HepG2 (cell line): ENCODE results near the gene CCL19. TPM values are rescaled to one million over a fixed set of nuclear protein-coding genes. Genes with fewer than 3 reads are reported as not detected.

Experiments
- ATAC-seq: fragments of 200-7000 bp; cut with Tn5 transposase; 3 replicates; pipeline ENCODE4 v1.9.1; 2020; ENCODE audit warnings: mild to moderate bottlenecking, moderate library complexity
- BruUV-seq: library from RNA; stranded (reverse); fragments of 400-500 nt; replicated peaks from 2 replicates; lab custom pipeline; 2021; lab: Mats Ljungman, UMichigan
- CTCF ChIA-PET: fragments of 300-600 bp; formaldehyde crosslinking; extraction: SDS; loops from one replicate; lab custom pipeline; 2021; ENCODE audit warnings: low total read pairs, inconsistent platforms, low intra/inter-chr PET ratio; lab: Yijun Ruan, JAX
- POLR2A ChIA-PET: fragments of 350-600 bp; sonication (Branson Sonifier 250); formaldehyde crosslinking; loops from one replicate; lab custom pipeline; 2020; ENCODE audit warnings: antibody characterized with exemption, inconsistent platforms; lab: Yijun Ruan, JAX
- DNase-seq: peaks from one replicate; pipeline ENCODE4 v3.0.0-alpha.2; 2015; ENCODE audit warnings: low spot score
- FAIRE-seq: peaks from 3 replicates; lab custom pipeline; 2011; peaks lifted over from hg19 to GRCh38; lab: Jason Lieb, UNC
- H2AFZ ChIP-seq: one replicate; pipeline ENCODE4 v1.6.1; 2011; ENCODE audit warnings: low read length, inconsistent platforms
- H3K27ac ChIP-seq: fragments of 300-600 bp; 3 replicates; pipeline ENCODE4 v1.8.0; 2011; ENCODE audit warnings: mixed run types, mild to moderate bottlenecking, mixed read lengths, low read length, inconsistent platforms; ENCODE audit not compliant: insufficient read depth; ENCODE audit errors: extremely low read length
- H3K27me3 ChIP-seq, 2 experiments: fragments of 200-600 bp in 1 of 2; 2 replicates in 1 of 2; 3 replicates in 1 of 2; pipeline versions ENCODE4 v1.6.0 to v1.8.0; 2011; ENCODE audit warnings: low read length in 2 of 2, mild to moderate bottlenecking in 2 of 2, moderate library complexity in 2 of 2, inconsistent platforms in 1 of 2; ENCODE audit not compliant: insufficient read depth in 2 of 2, control insufficient read depth in 1 of 2
- H3K36me3 ChIP-seq, 2 experiments: fragments of 200-600 bp in 1 of 2; replicated peaks in 1 of 2; 2 replicates in 1 of 2; 3 replicates in 1 of 2; pipeline versions ENCODE4 v1.5.1 to v1.8.0; 2011; ENCODE audit warnings: low read length in 2 of 2, inconsistent platforms in 1 of 2; ENCODE audit not compliant: insufficient read depth in 2 of 2, control insufficient read depth in 1 of 2
- H3K4me1 ChIP-seq: 2 replicates; pipeline ENCODE4 v1.5.1; 2012; ENCODE audit warnings: low read length, inconsistent platforms; ENCODE audit not compliant: insufficient read depth
- H3K4me2 ChIP-seq: 2 replicates; pipeline ENCODE4 v1.6.0; 2011; ENCODE audit warnings: low read depth, low read length, inconsistent platforms
- H3K4me3 ChIP-seq, 3 experiments: fragments of 200-600 bp in 1 of 3; sonication (generic), shearing (Covaris generic) in 1 of 3; replicated peaks in 1 of 3; 2 replicates each; pipeline ENCODE4 v1.5.1; 2011 to 2016; ENCODE audit warnings: low read length in 3 of 3, inconsistent platforms in 2 of 3, low read depth in 2 of 3, mild to moderate bottlenecking in 2 of 3, control low read depth in 1 of 3, mixed read lengths in 1 of 3; ENCODE audit not compliant: insufficient read depth in 1 of 3
- H3K79me2 ChIP-seq: one replicate; pipeline ENCODE4 v1.6.1; 2011; ENCODE audit warnings: low read length, inconsistent platforms; ENCODE audit not compliant: insufficient read depth
- H3K9ac ChIP-seq: 2 replicates; pipeline ENCODE4 v1.6.0; 2011; ENCODE audit warnings: mild to moderate bottlenecking, low read depth, low read length, inconsistent platforms; ENCODE audit not compliant: insufficient read depth
- H3K9me3 ChIP-seq: 2 replicates; pipeline ENCODE4 v1.5.1; 2012; ENCODE audit warnings: mild to moderate bottlenecking, low read length
- H4K20me1 ChIP-seq: 2 replicates; pipeline ENCODE4 v1.6.0; 2011; ENCODE audit warnings: inconsistent platforms, mild to moderate bottlenecking, low read length, moderate library complexity; ENCODE audit not compliant: insufficient read depth
- AHR ChIP-seq: IDR thresholded peaks from 2 replicates; pipeline ENCODE4 v1.6.1; 2018; ENCODE audit warnings: missing genetic modification reagents, missing compliant biosample characterization
- ARHGAP35 ChIP-seq: sonication (generic); formaldehyde crosslinking; IDR thresholded peaks from 2 replicates; pipeline ENCODE4 v1.9.0; 2022; ENCODE audit warnings: mild to moderate bottlenecking, inconsistent platforms, moderate library complexity, missing genetic modification reagents, borderline replicate concordance
- CEBPZ ChIP-seq: IDR thresholded peaks from 2 replicates; pipeline ENCODE4 v1.6.1; 2012; ENCODE audit warnings: low read length, improper control_type of control experiment
- CREB1 ChIP-seq, 2 experiments: fragments of 450-650 bp in 1 of 2; IDR thresholded peaks; 2 replicates each; pipeline ENCODE4 v1.6.1; 2016 to 2017; ENCODE audit warnings: control low read depth in 1 of 2, mild to moderate bottlenecking in 1 of 2, missing compliant biosample characterization in 1 of 2, missing genetic modification characterization in 1 of 2
- DMAP1 ChIP-seq: IDR thresholded peaks from 2 replicates; pipeline ENCODE4 v1.6.1; 2016
- HNRNPUL1 ChIP-seq: fragments of 200-400 bp; formaldehyde crosslinking; IDR thresholded peaks from 2 replicates; pipeline ENCODE4 v1.6.1; 2017; ENCODE audit warnings: low read depth, mild to moderate bottlenecking, low read length, moderate library complexity
- LCORL ChIP-seq, 2 experiments: fragments of 450-650 bp in 1 of 2; sonication (generic) in 1 of 2; formaldehyde crosslinking in 1 of 2; IDR thresholded peaks; 2 replicates each; pipeline versions ENCODE4 v1.5.0 to v1.6.1; 2017 to 2020; ENCODE audit warnings: antibody characterized with exemption in 1 of 2, missing genetic modification reagents in 1 of 2
- MXD4 ChIP-seq: IDR thresholded peaks from 2 replicates; pipeline ENCODE4 v1.6.1; 2016; ENCODE audit warnings: mild to moderate bottlenecking, missing biosample characterization, missing genetic modification reagents
- NBN ChIP-seq: fragments of 450-650 bp; conservative IDR thresholded peaks from 2 replicates; pipeline ENCODE4 v1.6.1; 2017
- NCOA1 ChIP-seq: sonication (generic); formaldehyde crosslinking; IDR thresholded peaks from 2 replicates; pipeline ENCODE4 v1.9.0; 2021; ENCODE audit warnings: missing genetic modification reagents
- SALL1 ChIP-seq: sonication (generic); formaldehyde crosslinking; IDR thresholded peaks from 2 replicates; pipeline ENCODE4 v1.8.0; 2022; ENCODE audit warnings: mild to moderate bottlenecking, missing genetic modification reagents
- SIN3B ChIP-seq: fragments of 150-350 bp; IDR thresholded peaks from 2 replicates; pipeline ENCODE4 v1.6.1; 2014; ENCODE audit warnings: low read length
- TAF15 ChIP-seq: fragments of 200-400 bp; formaldehyde crosslinking; IDR thresholded peaks from one replicate; pipeline ENCODE4 v1.6.1; 2018; ENCODE audit warnings: mild to moderate bottlenecking, low read depth, low read length; ENCODE audit not compliant: poor library complexity, severe bottlenecking
- TBX3 ChIP-seq: fragments of 450-650 bp; IDR thresholded peaks from 2 replicates; pipeline ENCODE4 v1.6.1; 2017; ENCODE audit warnings: antibody characterized with exemption, mild to moderate bottlenecking, inconsistent platforms, borderline replicate concordance
- ZKSCAN1 ChIP-seq: fragments of 150-350 bp; IDR thresholded peaks from 2 replicates; pipeline ENCODE4 v1.6.1; 2014; ENCODE audit warnings: low read length
- ZNF232 ChIP-seq: sonication (generic); formaldehyde crosslinking; IDR thresholded peaks from 2 replicates; pipeline ENCODE4 v1.4.0; 2020; ENCODE audit warnings: missing genetic modification reagents, borderline replicate concordance
- ZNF234 ChIP-seq: sonication (generic); formaldehyde crosslinking; conservative IDR thresholded peaks from 2 replicates; pipeline ENCODE4 v1.5.1; 2020; ENCODE audit warnings: mild to moderate bottlenecking, missing genetic modification reagents
- ZNF619 ChIP-seq: sonication (generic); formaldehyde crosslinking; IDR thresholded peaks from 2 replicates; pipeline ENCODE4 v1.4.0; 2020; ENCODE audit warnings: mild to moderate bottlenecking, missing genetic modification reagents
- ZNF672 ChIP-seq: sonication (generic); formaldehyde crosslinking; IDR thresholded peaks from 2 replicates; pipeline ENCODE4 v1.8.1; 2022; ENCODE audit warnings: missing genetic modification reagents
- ZNF792 ChIP-seq: IDR thresholded peaks from 2 replicates; pipeline ENCODE4 v1.6.1; 2016
- WGBS: methylation state at CpG from one replicate; pipeline ENCODE4 v1.1.6; 2017; ENCODE audit warnings: low lambda C conversion rate; 5-methylcytosine and 5-hydroxymethylcytosine counted together
- in situ Hi-C: cut with HindIII; loops from 2 replicates; pipeline ENCODE4 v1.10.0; 2017; ENCODE audit warnings: low pct_unique_long_range_greater_than_20kb; ENCODE audit not compliant: extremely low pct_ligation_motif_present
- intact Hi-C: fragments of 100-400 bp; cut with micrococcal nuclease; formaldehyde crosslinking; loops from one replicate; pipeline ENCODE4 v1.10.0; 2022; ENCODE audit not compliant: unreplicated experiment
- polyA plus RNA-seq, 8 experiments: library from polyadenylated mRNA; depleted of rRNA in 3 of 8; stranded (reverse) in 7 of 8; unstranded in 1 of 8; fragments of >200 nt; fragmentation: Illumina TruSeq in 4 of 8; extraction: Trizol in 4 of 8; gene quantifications; 2 replicates each; pipeline versions ENCODE4 v1.2.1 to v1.2.3, GENCODE V29; 2011 to 2016; ENCODE audit warnings: low read depth in 4 of 8, missing spikeins in 1 of 8, mixed read lengths in 1 of 8; ENCODE audit not compliant: insufficient read depth in 1 of 8
- total RNA-seq, 5 experiments: library from RNA; depleted of rRNA; stranded (reverse); fragments of >200 nt; fragmentation: Illumina TruSeq; extraction: Trizol; gene quantifications; 2 replicates each; pipeline ENCODE4 v1.2.3, GENCODE V29; 2016; ENCODE audit warnings: low read depth in 1 of 5

Gene CCL19
- total and polyA plus RNA-seq, 2 of the 13 experiments (the other 11 are each of a cell fraction or from before 2014, with no cell fraction given), result not detected

- Histone ChIP-seq H3K9ac (no peak overlapping the region), H3K79me2 (no peaks in the 10 kb centered on the region), H3K9me3 (no peaks in the 10 kb centered on the region), H3K27me3 (no peaks in the 10 kb centered on the region), H3K4me3 (no peak overlapping the region), H3K4me2 (no peak overlapping the region), H4K20me1 (no peaks in the 10 kb centered on the region), H3K4me1 (peaks cover 43% of the 10 kb centered on the region), H3K36me3 (no peaks in the 10 kb centered on the region), H3K27ac (no peak overlapping the region), H2AFZ (no peak overlapping the region)
- POLR2A ChIA-PET, result no interaction called here
- DNase-seq (no peak), FAIRE-seq (no peak), ATAC-seq (no peak)
- in situ Hi-C loops (no loop called here), intact Hi-C loops (no loop called here)
- 73% methylated on average over 5 of the region's 5 CpGs for WGBS
- BruUV-seq, result no TSS peak
- CTCF ChIA-PET, result no interaction called here
- no peak for TF ChIP-seq CREB1 (IDR thresholded peaks at IDR 0.05)
- no peak for TF ChIP-seq CREB1 (CRISPR knock-in tag; IDR thresholded peaks at IDR 0.05)
- no peak for TF ChIP-seq SALL1
- TF ChIP-seq AHR (CRISPR knock-in tag), result no peak
- TF ChIP-seq LCORL (IDR thresholded peaks at IDR 0.05), result no peak
- TF ChIP-seq LCORL (CRISPR knock-in tag; IDR thresholded peaks at IDR 0.05), result no peak
- no peak for TF ChIP-seq HNRNPUL1
- TF ChIP-seq ZNF792 (CRISPR knock-in tag), result no peak
- no peak for TF ChIP-seq NCOA1 (CRISPR knock-in tag)
- TF ChIP-seq ZNF234, result no peak
- no peak for TF ChIP-seq TBX3
- TF ChIP-seq MXD4, result no peak
- no peak for TF ChIP-seq DMAP1
- no peak for TF ChIP-seq ZKSCAN1
- no peak for TF ChIP-seq CEBPZ
- TF ChIP-seq NBN, result no peak
- no peak for TF ChIP-seq ARHGAP35 (CRISPR knock-in tag)
- no peak for TF ChIP-seq SIN3B
- no peak for TF ChIP-seq TAF15
- no peak for TF ChIP-seq ZNF619
- TF ChIP-seq ZNF232 (CRISPR knock-in tag), result no peak
- no peak for TF ChIP-seq ZNF672 (CRISPR knock-in tag)
Measured at GRCh38 chr9:34691936-34692315, 850 bp upstream of the CCL19 start.
